ENCODE measurements around the gene TEAD3. TPM values are rescaled to one million over a fixed set of nuclear protein-coding genes. Genes with fewer than 3 reads are reported as not detected.

TEAD3 gene
- total and polyA plus RNA-seq, 2 of the 4 experiments (the other 2 are of a cell fraction): 5.2 to 28.0 TPM

DNA sequence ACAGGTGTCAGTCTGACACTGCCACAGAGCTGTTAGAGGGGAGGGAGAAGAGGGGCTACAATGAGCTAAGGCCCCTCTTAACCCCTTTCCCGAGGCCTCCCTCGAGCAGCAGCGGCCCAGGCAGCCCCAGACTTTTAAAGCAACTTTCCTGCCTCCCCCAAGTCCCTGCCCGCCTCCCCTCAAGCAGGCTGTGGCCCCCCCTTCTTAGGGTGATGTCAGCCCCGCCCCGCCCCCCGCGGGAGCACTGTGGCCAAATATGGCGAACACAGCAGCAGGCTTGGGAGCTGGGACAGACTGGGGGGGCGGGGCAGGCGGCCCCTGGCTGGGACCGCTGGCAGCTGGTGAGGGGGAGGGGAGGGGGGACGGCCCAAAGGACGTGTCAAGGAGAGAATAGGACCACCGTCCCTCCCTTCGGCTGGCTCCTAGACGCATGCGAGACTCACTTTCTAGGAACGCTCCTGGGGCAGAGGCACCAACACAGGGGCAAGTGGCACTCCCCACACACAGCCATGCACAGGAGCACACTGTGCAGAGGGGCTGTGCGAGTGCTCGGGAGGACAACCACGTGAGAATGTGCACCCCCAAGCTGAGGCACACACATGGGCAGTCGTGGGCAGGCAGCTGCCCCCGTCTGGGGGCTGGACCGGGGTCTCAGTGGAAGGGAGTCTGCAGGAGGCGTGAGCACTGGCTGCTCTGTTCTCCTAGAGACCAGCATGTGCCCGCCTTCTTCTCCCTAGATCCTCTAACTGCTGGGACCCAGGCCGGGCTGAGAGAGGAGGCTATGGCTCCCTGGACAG is 6.7 kb downstream of the TEAD3 start:
- H2AK5ac ChIP-seq (ENCODE audit: low read depth, low read length): peak overlapping the region; percentile 98
- H2AFZ ChIP-seq (replicated peaks; ENCODE audit: low read length, poor library complexity): peak overlapping the region; percentile 85
- H4K91ac ChIP-seq (ENCODE audit: insufficient read depth, low read depth, low read length): peak overlapping the region; percentile 97
- BruUV-seq (replicated peaks): no TSS peak
- H4K20me1 ChIP-seq (ENCODE audit: insufficient read depth, low read length): peaks cover 31% of the 10 kb centered on the region
- peak; percentile 75 for ATAC-seq (ENCODE audit: low read depth)
- intact Hi-C loops (cut with micrococcal nuclease) (no loop called here), dilution Hi-C loops (cut with HindIII; ENCODE audit: low sequenced_read_pairs, unreplicated experiment) (no loop called here), in situ Hi-C loops (cut with MboI; ENCODE audit: low sequenced_read_pairs) (no loop called here)
- TF ChIP-seq NFE2L2 (IDR thresholded peaks at IDR 0.05; ENCODE audit: low read depth, low read length) (no peak), MAZ (IDR thresholded peaks at IDR 0.05; ENCODE audit: borderline replicate concordance, low read depth, low read length) (peak; percentile 81; the same call in 1 of the 2 replicates), MXI1 (IDR thresholded peaks at IDR 0.05; ENCODE audit: borderline replicate concordance, low read depth, low read length) (peak; percentile 9; the same call in 1 of the 2 replicates), MAFK (IDR thresholded peaks at IDR 0.05; ENCODE audit: low read depth, low read length) (no peak), POLR2A (IDR thresholded peaks at IDR 0.05; ENCODE audit: low read depth, low read length) (0 out of 2 replicates have a peak, but pooled peaks have one; percentile 24)
- peak overlapping the region; percentile 97 for H3K14ac ChIP-seq (replicated peaks; ENCODE audit: low read depth, low read length)
- H2BK20ac ChIP-seq (ENCODE audit: low read depth, low read length): peak overlapping the region; percentile 53
- peaks cover 10% of the 10 kb centered on the region; the same call in 1 of the 2 replicates for H3K36me3 ChIP-seq (ENCODE audit: control insufficient read depth, insufficient read depth, low read length)
- no peaks in the 10 kb centered on the region for H3K27me3 ChIP-seq (ENCODE audit: control insufficient read depth, insufficient read depth, low read length)
- DNase-seq: peak; percentile 81
- H2BK15ac ChIP-seq (ENCODE audit: low read depth, low read length): peak overlapping the region; percentile 92; the same call in 1 of the 3 replicates
- no peaks in the 10 kb centered on the region for H3K9me3 ChIP-seq (ENCODE audit: control insufficient read depth, insufficient read depth, low read length)
- peak overlapping the region; percentile 94 for H3K9ac ChIP-seq (ENCODE audit: low read depth, low read length)
- WGBS, 2 experiments (ENCODE audit: extremely low coverage in 2 of 2, insufficient read length in 1 of 2): no CpG with 5 or more reads among the region's 28 CpGs
- POLR2A ChIA-PET (ENCODE audit: unreplicated experiment): interaction anchor here (0.6 kb wide), 2 partner anchors 29 to 79 kb away, joined by 3 to 4 read pairs; no protein-coding TSS in a partner anchor
- H2BK5ac ChIP-seq (ENCODE audit: low read depth, low read length, poor library complexity, severe bottlenecking): peak overlapping the region; percentile 95
- H2BK120ac ChIP-seq (ENCODE audit: low read depth, low read length): peak overlapping the region; percentile 96
- H3K4ac ChIP-seq (ENCODE audit: low read depth, low read length): peak overlapping the region; percentile 97
- peak overlapping the region; percentile 96 for H4K5ac ChIP-seq (ENCODE audit: low read depth, low read length)
- H3K79me1 ChIP-seq (ENCODE audit: low read depth in 1 of 2, low read length in 2 of 2): peaks cover 37 to 96% of the 10 kb centered on the region in 2 experiments
- H3K9me1 ChIP-seq (ENCODE audit: insufficient read depth, low read length): peaks cover 40% of the 10 kb centered on the region
- peak overlapping the region; percentile 97 for H3K18ac ChIP-seq (ENCODE audit: low read depth, low read length)
- H3K4me1 ChIP-seq (ENCODE audit: control insufficient read depth, insufficient read depth, low read length): peaks cover 74% of the 10 kb centered on the region
- H4K8ac ChIP-seq (ENCODE audit: low read depth in 2 of 2, low read length in 2 of 2): peak overlapping the region; percentile 64 to 93
- H3K23ac ChIP-seq (ENCODE audit: low read depth, low read length): peak overlapping the region; percentile 94
- H3K56ac ChIP-seq (ENCODE audit: extremely low read depth, insufficient read depth, low read length): peak overlapping the region; percentile 96
- H3K4me3 ChIP-seq (ENCODE audit: insufficient read depth, low read depth, low read length): no peak overlapping the region
- H2AK9ac ChIP-seq (replicated peaks; ENCODE audit: low read depth, low read length, poor library complexity): peak overlapping the region; percentile 96
- peak overlapping the region; percentile 98 for H3K27ac ChIP-seq (ENCODE audit: insufficient read depth, low read length)
- peak overlapping the region; percentile 80 for H3K4me2 ChIP-seq (ENCODE audit: low read depth, low read length)
- CTCF ChIA-PET: interaction anchor here (0.6 to 1.3 kb wide), 2 partner anchors 7 to 8 kb away, joined by 3 read pairs; no protein-coding TSS in a partner anchor
